Esophagus muscularis mucosa (tissue), 3 donors: ENCODE measurements around the gene ATP11A.
"Not testable (repeated sequence)": the region's sequence is repeated elsewhere in the genome, so short reads cannot be mapped to it uniquely, and the experiment has no call there.

Experiments
- POLR2A ChIP-seq: fragments of 450-650 bp; IDR thresholded peaks from one replicate; pipeline ENCODE4 v1.6.1; 2017; ENCODE audit warnings: antibody characterized with exemption, moderate library complexity, mild to moderate bottlenecking, low read depth
- TF ChIP-seq, protein P1 (sequence below), 3 experiments: fragments of 200-600 bp in 2 of 3; fragments of 450-650 bp in 1 of 3; sonication (generic) in 2 of 3; IDR thresholded peaks; one replicate each; pipeline ENCODE4 v1.5.1; 2017 to 2019; ENCODE audit warnings: antibody characterized with exemption in 3 of 3, mild to moderate bottlenecking in 2 of 3, moderate library complexity in 1 of 3

DNA sequence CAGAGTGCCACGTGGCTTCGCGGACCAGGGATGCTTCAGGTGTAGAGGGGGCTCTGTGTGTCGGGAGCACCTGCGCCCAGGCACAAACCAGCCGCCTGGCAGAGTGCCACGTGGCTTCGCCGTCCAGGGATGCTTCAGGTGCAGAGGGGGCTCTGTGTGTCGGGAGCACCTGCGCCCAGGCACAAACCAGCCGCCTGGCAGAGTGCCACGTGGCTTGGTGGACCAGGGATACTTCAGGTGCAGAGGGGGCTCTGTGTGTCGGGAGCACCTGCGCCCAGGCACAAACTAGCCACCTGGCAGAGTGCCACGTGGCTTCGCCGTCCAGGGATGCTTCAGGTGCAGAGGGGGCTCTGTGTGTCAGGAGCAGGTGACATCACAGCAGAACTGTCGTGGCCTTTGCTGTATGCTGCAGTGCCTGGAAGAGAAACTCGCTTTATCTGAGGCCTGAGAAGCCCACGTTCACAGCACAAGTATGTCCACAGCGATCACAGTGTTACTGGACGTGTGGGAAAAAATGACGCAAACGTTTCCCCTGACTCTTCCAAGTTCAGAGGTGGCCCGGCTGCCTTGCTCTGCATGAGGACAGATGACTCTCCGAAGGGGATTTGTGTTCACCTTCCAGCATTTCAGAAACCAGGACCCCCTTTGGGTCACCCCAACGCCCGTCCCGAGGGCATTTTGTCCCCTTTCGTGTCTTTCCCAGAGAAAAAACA, 151.6 kb downstream of the ATP11A start:
- TF ChIP-seq POLR2A: not testable (repeated sequence)
- TF ChIP-seq, protein P1, sequence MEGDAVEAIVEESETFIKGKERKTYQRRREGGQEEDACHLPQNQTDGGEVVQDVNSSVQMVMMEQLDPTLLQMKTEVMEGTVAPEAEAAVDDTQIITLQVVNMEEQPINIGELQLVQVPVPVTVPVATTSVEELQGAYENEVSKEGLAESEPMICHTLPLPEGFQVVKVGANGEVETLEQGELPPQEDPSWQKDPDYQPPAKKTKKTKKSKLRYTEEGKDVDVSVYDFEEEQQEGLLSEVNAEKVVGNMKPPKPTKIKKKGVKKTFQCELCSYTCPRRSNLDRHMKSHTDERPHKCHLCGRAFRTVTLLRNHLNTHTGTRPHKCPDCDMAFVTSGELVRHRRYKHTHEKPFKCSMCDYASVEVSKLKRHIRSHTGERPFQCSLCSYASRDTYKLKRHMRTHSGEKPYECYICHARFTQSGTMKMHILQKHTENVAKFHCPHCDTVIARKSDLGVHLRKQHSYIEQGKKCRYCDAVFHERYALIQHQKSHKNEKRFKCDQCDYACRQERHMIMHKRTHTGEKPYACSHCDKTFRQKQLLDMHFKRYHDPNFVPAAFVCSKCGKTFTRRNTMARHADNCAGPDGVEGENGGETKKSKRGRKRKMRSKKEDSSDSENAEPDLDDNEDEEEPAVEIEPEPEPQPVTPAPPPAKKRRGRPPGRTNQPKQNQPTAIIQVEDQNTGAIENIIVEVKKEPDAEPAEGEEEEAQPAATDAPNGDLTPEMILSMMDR (IDR thresholded peaks at IDR 0.05): not testable (repeated sequence)
